Lung (tissue), 12 donors: Measurements from ENCODE around the gene ADAM11. TPM values are rescaled to one million over a fixed set of nuclear protein-coding genes. Genes with fewer than 3 reads are reported as not detected.
A peak's percentile ranks its signal among the peaks of the same experiment; 100 is the strongest.

Experiments
- ATAC-seq: fragments of 200-7000 bp; cut with Tn5 transposase; one replicate; pipeline ENCODE4 v1.9.1; 2020; ENCODE audit warnings: moderate number of reproducible peaks; ENCODE audit not compliant: insufficient read depth, low FRiP score
- DNase-seq, 3 donors: peaks; one replicate each; pipeline ENCODE4 v3.0.0-alpha.2; 2013 to 2017
- H3K27ac ChIP-seq, 2 donors: one replicate each; pipeline ENCODE4 v1.5.1; 2013; ENCODE audit warnings: mild to moderate bottlenecking in 2 of 2, moderate library complexity in 2 of 2, control low read depth in 1 of 2, inconsistent platforms in 1 of 2, low read depth in 1 of 2, low read length in 1 of 2
- H3K27me3 ChIP-seq, 3 donors: one replicate each; pipeline ENCODE4 v1.5.1; 2013; ENCODE audit warnings: low read length in 2 of 3; ENCODE audit not compliant: control insufficient read depth in 3 of 3, insufficient read depth in 3 of 3
- H3K36me3 ChIP-seq, 4 donors: one replicate each; pipeline ENCODE4 v1.5.1; 2013; ENCODE audit warnings: low read length in 4 of 4, mild to moderate bottlenecking in 1 of 4, moderate library complexity in 1 of 4; ENCODE audit not compliant: control insufficient read depth in 4 of 4, insufficient read depth in 4 of 4
- H3K4me1 ChIP-seq, 5 donors: one replicate each; pipeline ENCODE4 v1.5.1; 2013; ENCODE audit warnings: low read length in 5 of 5, mild to moderate bottlenecking in 2 of 5, moderate library complexity in 1 of 5; ENCODE audit not compliant: control insufficient read depth in 5 of 5, insufficient read depth in 5 of 5
- H3K4me3 ChIP-seq: one replicate; pipeline ENCODE4 v1.5.1; 2013; ENCODE audit warnings: mild to moderate bottlenecking, control low read depth, moderate library complexity
- H3K9ac ChIP-seq, 2 donors: one replicate each; pipeline ENCODE4 v1.5.1; 2013; ENCODE audit warnings: low read length in 2 of 2, control low read depth in 1 of 2; ENCODE audit not compliant: insufficient read depth in 1 of 2
- H3K9me3 ChIP-seq, 4 donors: one replicate each; pipeline ENCODE4 v1.5.1; 2013; ENCODE audit warnings: low read length in 3 of 4, mild to moderate bottlenecking in 1 of 4, moderate library complexity in 1 of 4; ENCODE audit not compliant: control insufficient read depth in 4 of 4, insufficient read depth in 3 of 4
- WGBS, 2 donors: extraction: QIAGEN DNeasy Blood & Tissue Kit; methylation state at CpG; one replicate each; pipeline ENCODE4 v1.1.7; 2013; 5-methylcytosine and 5-hydroxymethylcytosine counted together
- polyA plus RNA-seq, 2 donors: library from polyadenylated mRNA; stranded (reverse); fragments of 200-250 nt; gene quantifications; one replicate each; pipeline ENCODE4 v1.2.1, GENCODE V29; 2013
- total RNA-seq, 2 donors: library from RNA; depleted of rRNA in 1 of 2; stranded (reverse); fragments of >200 nt in 1 of 2; gene quantifications; one replicate each; pipeline ENCODE4 v1.2.1, GENCODE V29; 2014 to 2021
- TF ChIP-seq, protein P1 (sequence below): IDR thresholded peaks from 2 replicates; pipeline ENCODE4 v1.5.1; 2012; ENCODE audit warnings: mild to moderate bottlenecking; ENCODE audit errors: control extremely low read depth, extremely low read depth
- donor health status: control.
- donor health status: control.
- donor health status: Bipolar disorder and iron deficiency.
- donor health status: healthy.
- donor health status: DM: yes; HTN: yes; CAD: no.

The ADAM11 gene
- total and polyA plus RNA-seq, 4 donors, result 0.09 to 1.1 (median 0.18) TPM

DNA sequence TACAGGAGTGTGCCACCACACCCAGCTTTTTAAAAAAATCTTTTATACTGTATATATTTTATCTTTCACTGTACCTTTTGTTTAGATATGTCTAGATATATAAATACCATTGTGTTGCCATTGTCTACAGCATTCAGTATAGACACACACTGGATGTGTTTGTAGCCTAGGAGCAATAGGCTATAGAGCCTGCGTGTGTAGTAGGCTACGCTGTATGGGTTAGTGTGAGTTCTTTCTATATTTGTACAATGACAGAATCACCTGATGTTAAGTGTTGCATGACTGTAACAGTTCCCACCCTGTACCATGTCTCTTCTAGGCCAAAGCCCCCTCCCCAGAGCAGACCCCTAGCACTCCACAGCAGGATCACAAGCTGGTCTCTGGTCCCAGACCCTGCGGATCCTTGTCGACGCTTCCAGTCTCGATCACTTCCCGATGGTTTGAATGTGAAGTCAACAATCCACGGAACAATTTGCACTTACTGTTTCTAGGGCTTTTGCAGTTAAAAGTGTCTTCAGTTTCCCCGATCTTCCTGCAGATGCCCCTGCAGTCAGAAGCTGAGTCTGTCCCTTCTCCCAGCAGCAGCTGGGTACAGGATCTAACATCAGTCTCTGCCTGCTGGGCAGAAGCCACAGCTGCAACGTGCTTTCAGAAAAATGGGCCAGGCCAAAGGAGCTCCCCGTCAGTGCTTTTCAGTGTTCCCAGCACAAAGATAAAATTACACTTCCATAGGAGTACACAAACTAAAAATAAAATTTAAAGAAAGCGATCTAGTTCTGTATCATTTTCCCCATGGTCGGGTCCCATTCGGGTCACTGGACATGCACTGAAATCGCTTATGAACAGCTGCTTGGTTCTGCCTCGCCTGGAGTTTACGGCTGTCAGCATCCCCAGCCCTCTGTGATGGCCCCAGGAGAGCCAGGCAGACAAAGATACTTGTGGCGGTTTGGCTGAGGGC, 35.4 kb downstream of the ADAM11 start:
- H3K36me3 ChIP-seq, result peaks cover 0 to 10% (median 2%) of the 10 kb centered on the region in 4 donors
- H3K4me1 ChIP-seq, result peaks cover 0 to 15% (median 5%) of the 10 kb centered on the region in 5 donors
- ATAC-seq (no peak), DNase-seq (peak in 1 of 3 donors; percentile 20)
- TF ChIP-seq, protein P1, sequence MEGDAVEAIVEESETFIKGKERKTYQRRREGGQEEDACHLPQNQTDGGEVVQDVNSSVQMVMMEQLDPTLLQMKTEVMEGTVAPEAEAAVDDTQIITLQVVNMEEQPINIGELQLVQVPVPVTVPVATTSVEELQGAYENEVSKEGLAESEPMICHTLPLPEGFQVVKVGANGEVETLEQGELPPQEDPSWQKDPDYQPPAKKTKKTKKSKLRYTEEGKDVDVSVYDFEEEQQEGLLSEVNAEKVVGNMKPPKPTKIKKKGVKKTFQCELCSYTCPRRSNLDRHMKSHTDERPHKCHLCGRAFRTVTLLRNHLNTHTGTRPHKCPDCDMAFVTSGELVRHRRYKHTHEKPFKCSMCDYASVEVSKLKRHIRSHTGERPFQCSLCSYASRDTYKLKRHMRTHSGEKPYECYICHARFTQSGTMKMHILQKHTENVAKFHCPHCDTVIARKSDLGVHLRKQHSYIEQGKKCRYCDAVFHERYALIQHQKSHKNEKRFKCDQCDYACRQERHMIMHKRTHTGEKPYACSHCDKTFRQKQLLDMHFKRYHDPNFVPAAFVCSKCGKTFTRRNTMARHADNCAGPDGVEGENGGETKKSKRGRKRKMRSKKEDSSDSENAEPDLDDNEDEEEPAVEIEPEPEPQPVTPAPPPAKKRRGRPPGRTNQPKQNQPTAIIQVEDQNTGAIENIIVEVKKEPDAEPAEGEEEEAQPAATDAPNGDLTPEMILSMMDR, result no peak
- peak overlapping the region; percentile 63 to 69 for H3K27ac ChIP-seq
- no peak overlapping the region for H3K9ac ChIP-seq
- no peaks in the 10 kb centered on the region for H3K9me3 ChIP-seq
- 73 to 86% methylated on average over 18 of the region's 18 CpGs for WGBS, 2 donors
- H3K4me3 ChIP-seq, result no peak overlapping the region
- no peaks in the 10 kb centered on the region for H3K27me3 ChIP-seq

DNA sequence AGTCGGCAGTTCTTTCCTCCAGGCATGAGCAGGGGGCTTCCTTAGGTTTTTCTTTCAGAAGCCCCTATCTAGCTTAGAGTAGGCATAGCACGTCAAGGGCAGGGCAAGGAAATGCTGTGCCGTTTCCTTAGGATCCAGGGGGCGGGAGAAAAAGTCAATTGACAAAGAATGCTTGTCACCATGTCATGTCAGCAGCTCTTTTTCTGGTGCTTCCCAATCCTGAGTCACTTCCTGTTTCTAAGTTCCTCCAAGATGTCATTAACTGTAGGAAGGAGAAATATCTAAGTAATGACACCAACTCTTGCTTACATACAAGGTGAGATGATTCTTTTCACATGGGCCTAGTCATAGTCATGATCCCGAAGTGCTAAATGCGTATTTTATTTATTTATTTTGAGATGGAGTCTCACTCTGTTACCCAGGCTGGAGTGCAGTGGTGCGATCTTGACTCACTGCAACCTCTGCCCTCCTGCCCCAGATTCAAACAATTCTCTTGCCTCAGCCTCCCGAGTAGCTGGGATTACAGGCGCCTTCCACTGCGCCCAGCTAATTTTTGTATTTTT, 36.1 kb downstream of the ADAM11 start:
- WGBS, 2 donors, result 46 to 49% methylated on average over 10 of the region's 10 CpGs
- ATAC-seq (no peak), DNase-seq (peak in 2 of 3 donors; percentile 42 to 67)
- Histone ChIP-seq H3K4me3 (no peak overlapping the region), H3K36me3 (peaks cover 0 to 10% (median 4%) of the 10 kb centered on the region in 4 donors), H3K9me3 (no peaks in the 10 kb centered on the region), H3K27ac (peak overlapping the region; percentile 63 to 77), H3K27me3 (no peaks in the 10 kb centered on the region), H3K4me1 (peaks cover 0 to 15% (median 5%) of the 10 kb centered on the region in 5 donors), H3K9ac (no peak overlapping the region)
- TF ChIP-seq, protein P1, result no peak

DNA sequence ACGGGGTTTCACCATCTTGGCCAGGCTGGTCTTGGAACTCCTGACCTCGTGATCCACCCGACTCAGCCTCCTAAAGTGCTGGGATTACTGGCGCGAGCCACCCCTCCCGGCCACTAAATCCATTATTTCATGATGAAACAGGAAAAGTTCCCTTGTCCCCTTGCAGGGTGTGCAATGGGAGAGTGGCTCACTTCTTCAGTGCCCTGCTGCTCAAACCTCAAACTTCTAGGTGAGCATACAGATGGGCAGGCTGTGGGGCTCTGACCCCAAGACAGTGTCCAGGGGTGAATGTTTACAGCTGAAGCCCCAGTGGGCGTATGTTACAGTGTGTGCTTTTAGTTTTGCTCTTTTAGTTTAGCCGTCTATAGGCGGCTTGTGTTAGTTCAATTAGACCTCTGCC, 36.6 kb downstream of the ADAM11 start:
- WGBS, 2 donors, result 86 to 88% methylated on average over 9 of the region's 9 CpGs
- ATAC-seq, result no peak

More for the DNA sequence above, 36.6 kb downstream of the ADAM11 start:
- no peak overlapping the region for H3K4me3 ChIP-seq
- DNase-seq, result no peak
- peaks cover 0 to 15% (median 5%) of the 10 kb centered on the region in 5 donors for H3K4me1 ChIP-seq
- H3K27ac ChIP-seq, result peak overlapping the region; percentile 63 to 77
- H3K9ac ChIP-seq, result no peak overlapping the region
- H3K9me3 ChIP-seq, result no peaks in the 10 kb centered on the region
- TF ChIP-seq, protein P1, result no peak
- H3K36me3 ChIP-seq, result peaks cover 0 to 14% (median 7%) of the 10 kb centered on the region in 4 donors
- no peaks in the 10 kb centered on the region for H3K27me3 ChIP-seq
